Testis (tissue), 3 donors: ENCODE results near the gene KRT222. TPM values are rescaled to one million over a fixed set of nuclear protein-coding genes. Genes with fewer than 3 reads are reported as not detected.

Source experiments
- DNase-seq: peaks from one replicate; pipeline ENCODE4 v3.0.0-alpha.2; 2019
- H3K27ac ChIP-seq, 2 donors: fragments of 200-600 bp; sonication (generic); one replicate each; pipeline ENCODE4 v1.5.1; 2019
- H3K27me3 ChIP-seq: fragments of 200-600 bp; sonication (generic); one replicate; pipeline ENCODE4 v1.5.1; 2019
- H3K36me3 ChIP-seq: fragments of 200-600 bp; sonication (generic); one replicate; pipeline ENCODE4 v1.5.1; 2017; ENCODE audit warnings: low read depth; ENCODE audit errors: missing control alignments
- H3K4me1 ChIP-seq: fragments of 200-600 bp; sonication (generic); one replicate; pipeline ENCODE4 v1.5.1; 2019
- H3K4me3 ChIP-seq, 2 donors: fragments of 200-600 bp; sonication (generic); one replicate each; pipeline ENCODE4 v1.5.1; 2017 to 2019
- H3K9me3 ChIP-seq: fragments of 200-600 bp; sonication (generic); one replicate; pipeline ENCODE4 v1.5.1; 2017
- POLR2A ChIP-seq: fragments of 450-650 bp; IDR thresholded peaks from one replicate; pipeline ENCODE4 v1.6.1; 2017; ENCODE audit warnings: antibody characterized with exemption, mild to moderate bottlenecking, moderate library complexity
- WGBS, 2 donors: methylation state at CpG; one replicate each; pipeline ENCODE4 v1.1.5; 2018; 5-methylcytosine and 5-hydroxymethylcytosine counted together
- intact Hi-C: fragments of 100-400 bp; cut with DNase I; formaldehyde crosslinking; loops from one replicate; pipeline ENCODE4 v1.15.1; 2023; ENCODE audit warnings: low total_unique reads
- polyA plus RNA-seq: library from polyadenylated mRNA; stranded (reverse); fragments of 350-450 nt; fragmentation: Illumina TruSeq; extraction: RNeasy Lipid Tissue Mini Kit (QIAGEN cat#74804); gene quantifications from one replicate; pipeline ENCODE4 v1.2.3, GENCODE V29; 2014; ENCODE audit warnings: low read depth, low replicate concordance; ENCODE audit not compliant: insufficient read depth
- total RNA-seq, 2 donors: library from RNA; depleted of rRNA; stranded (reverse); fragments of >200 nt; gene quantifications; one replicate each; pipeline ENCODE4 v1.2.3, GENCODE V29; 2016
- TF ChIP-seq, protein P1 (sequence below), 3 experiments: fragments of 450-650 bp in 2 of 3; fragments of 200-600 bp in 1 of 3; sonication (generic) in 1 of 3; IDR thresholded peaks; one replicate each; pipeline ENCODE4 v1.5.1; 2016 to 2019; ENCODE audit warnings: antibody characterized with exemption in 3 of 3, mild to moderate bottlenecking in 2 of 3, moderate library complexity in 1 of 3

Gene KRT222
- total and polyA plus RNA-seq, 3 donors from 2014 or later: 1.0 to 3.1 (median 1.2) TPM

DNA sequence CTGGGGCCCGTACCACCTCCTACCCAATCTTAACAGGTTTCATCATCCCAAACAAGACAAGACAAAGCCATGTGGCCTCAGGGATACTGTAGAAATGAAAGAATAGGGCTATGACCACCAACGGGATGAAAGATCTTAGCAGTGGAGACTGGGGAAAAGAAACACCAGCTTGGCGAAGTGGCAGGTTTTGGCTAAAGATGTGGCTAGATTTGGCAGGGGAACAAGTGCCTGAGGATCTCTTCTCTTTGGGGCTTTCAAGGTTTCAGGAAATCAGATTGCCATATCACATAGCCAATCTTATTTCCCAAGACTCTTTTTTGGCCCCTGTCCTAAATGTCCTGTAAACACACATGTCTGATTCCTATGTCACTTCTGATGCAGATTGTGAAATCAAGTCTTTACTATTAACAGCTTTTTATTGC is 31.7 kb upstream of the KRT222 start:
- TF ChIP-seq, protein P1, sequence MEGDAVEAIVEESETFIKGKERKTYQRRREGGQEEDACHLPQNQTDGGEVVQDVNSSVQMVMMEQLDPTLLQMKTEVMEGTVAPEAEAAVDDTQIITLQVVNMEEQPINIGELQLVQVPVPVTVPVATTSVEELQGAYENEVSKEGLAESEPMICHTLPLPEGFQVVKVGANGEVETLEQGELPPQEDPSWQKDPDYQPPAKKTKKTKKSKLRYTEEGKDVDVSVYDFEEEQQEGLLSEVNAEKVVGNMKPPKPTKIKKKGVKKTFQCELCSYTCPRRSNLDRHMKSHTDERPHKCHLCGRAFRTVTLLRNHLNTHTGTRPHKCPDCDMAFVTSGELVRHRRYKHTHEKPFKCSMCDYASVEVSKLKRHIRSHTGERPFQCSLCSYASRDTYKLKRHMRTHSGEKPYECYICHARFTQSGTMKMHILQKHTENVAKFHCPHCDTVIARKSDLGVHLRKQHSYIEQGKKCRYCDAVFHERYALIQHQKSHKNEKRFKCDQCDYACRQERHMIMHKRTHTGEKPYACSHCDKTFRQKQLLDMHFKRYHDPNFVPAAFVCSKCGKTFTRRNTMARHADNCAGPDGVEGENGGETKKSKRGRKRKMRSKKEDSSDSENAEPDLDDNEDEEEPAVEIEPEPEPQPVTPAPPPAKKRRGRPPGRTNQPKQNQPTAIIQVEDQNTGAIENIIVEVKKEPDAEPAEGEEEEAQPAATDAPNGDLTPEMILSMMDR (IDR thresholded peaks at IDR 0.05): no peak
- no peak for TF ChIP-seq POLR2A
- no peaks in the 10 kb centered on the region for H3K27me3 ChIP-seq
- intact Hi-C loops: no loop called here
- no peak overlapping the region for H3K4me3 ChIP-seq
- DNase-seq: no peak
- H3K27ac ChIP-seq: no peak overlapping the region
- no peaks in the 10 kb centered on the region for H3K36me3 ChIP-seq
- 79 to 89% methylated on average over 3 of the region's 3 CpGs for WGBS, 2 donors
- no peaks in the 10 kb centered on the region for H3K9me3 ChIP-seq
- no peaks in the 10 kb centered on the region for H3K4me1 ChIP-seq

DNA sequence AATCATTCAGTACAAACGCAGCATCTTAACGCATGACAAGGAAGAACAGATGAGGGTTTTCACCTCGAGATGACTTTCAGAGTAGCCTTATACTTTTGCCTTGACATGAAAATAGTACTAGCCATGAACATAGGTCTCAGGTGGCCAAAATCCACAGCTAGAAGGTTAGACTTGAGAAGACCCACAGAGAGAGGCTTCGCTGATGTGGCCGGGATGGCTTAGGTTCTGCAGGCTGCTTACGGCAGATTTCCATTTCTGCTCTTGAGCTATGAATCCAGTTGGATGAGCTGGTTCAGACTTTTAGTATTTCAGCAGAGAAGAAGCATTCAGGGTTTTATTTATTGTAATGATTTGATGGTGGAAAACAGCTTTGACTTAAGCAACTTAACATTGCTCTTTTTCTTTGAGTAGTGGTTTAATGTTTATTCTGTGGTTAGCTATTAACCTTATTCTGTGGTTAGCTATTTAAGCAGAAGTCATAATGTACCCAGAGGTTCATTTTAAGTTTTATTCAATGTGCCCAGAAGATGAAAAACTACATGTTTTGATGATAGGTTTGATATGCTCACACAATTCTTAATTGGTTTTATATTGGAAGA is 31.0 kb upstream of the KRT222 start:
- Histone ChIP-seq H3K4me3 (no peak overlapping the region), H3K36me3 (no peaks in the 10 kb centered on the region), H3K9me3 (no peaks in the 10 kb centered on the region), H3K27me3 (no peaks in the 10 kb centered on the region), H3K4me1 (no peaks in the 10 kb centered on the region), H3K27ac (no peak overlapping the region)
- WGBS, 2 donors: 94 to 96% methylated on average over 6 of the region's 6 CpGs
- TF ChIP-seq POLR2A: no peak
- TF ChIP-seq, protein P1 (IDR thresholded peaks at IDR 0.05): no peak
- intact Hi-C loops: no loop called here
- no peak for DNase-seq

DNA sequence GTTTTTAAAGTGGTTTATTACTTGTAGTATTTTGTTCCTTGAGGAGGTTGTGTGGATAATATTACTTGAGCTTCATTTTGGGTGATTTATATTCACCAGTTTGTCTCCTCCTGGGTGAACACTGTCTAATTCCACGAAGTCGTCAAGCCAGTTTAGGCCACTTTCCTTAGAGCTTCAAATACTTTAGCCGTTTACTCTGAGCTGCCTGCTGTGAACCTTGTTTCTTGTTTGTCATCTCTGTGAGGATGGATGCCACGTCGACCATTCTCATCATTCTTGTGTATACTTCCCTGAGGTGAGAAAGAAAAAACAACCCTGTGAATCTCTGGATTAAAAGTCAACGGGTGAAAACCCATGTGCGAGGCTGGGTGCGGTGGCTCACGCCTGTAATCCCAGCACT is 29.6 kb upstream of the KRT222 start:
- Histone ChIP-seq H3K27ac (no peak overlapping the region), H3K4me3 (no peak overlapping the region), H3K27me3 (no peaks in the 10 kb centered on the region), H3K36me3 (no peaks in the 10 kb centered on the region), H3K4me1 (no peaks in the 10 kb centered on the region), H3K9me3 (no peaks in the 10 kb centered on the region)
- no peak for DNase-seq
- intact Hi-C loops: no loop called here
- 81 to 83% methylated on average over 8 to 9 of the region's 9 CpGs for WGBS, 2 donors
- no peak for TF ChIP-seq POLR2A
- TF ChIP-seq, protein P1 (IDR thresholded peaks at IDR 0.05): no peak

DNA sequence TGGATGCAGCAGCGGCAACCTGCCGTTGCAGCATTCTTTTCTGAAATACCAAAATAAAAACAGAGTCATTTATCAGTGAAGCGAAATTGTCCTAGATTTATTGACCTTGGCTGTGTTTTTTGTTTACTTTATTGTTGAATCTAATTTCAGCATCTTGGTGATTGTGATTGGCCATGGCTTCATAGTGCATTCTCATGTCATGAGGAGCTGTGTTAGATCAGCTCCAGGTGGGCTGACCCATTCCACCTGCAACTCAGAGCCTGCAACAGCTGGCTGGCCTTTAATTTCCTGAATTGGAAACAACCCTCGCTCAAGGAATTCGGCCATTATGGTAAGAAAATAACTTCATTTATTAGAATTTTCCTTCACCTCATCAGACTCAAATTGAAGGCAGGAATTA is 22.1 kb upstream of the KRT222 start:
- intact Hi-C loops: no loop called here
- 75 to 76% methylated on average over 5 of the region's 5 CpGs for WGBS, 2 donors
- H3K27me3 ChIP-seq: no peaks in the 10 kb centered on the region
- H3K36me3 ChIP-seq: no peaks in the 10 kb centered on the region
- no peak for DNase-seq
- H3K4me3 ChIP-seq: no peak overlapping the region
- TF ChIP-seq, protein P1 (IDR thresholded peaks at IDR 0.05): no peak
- TF ChIP-seq POLR2A: no peak
- H3K9me3 ChIP-seq: no peaks in the 10 kb centered on the region
- H3K4me1 ChIP-seq: no peaks in the 10 kb centered on the region
- H3K27ac ChIP-seq: no peak overlapping the region

DNA sequence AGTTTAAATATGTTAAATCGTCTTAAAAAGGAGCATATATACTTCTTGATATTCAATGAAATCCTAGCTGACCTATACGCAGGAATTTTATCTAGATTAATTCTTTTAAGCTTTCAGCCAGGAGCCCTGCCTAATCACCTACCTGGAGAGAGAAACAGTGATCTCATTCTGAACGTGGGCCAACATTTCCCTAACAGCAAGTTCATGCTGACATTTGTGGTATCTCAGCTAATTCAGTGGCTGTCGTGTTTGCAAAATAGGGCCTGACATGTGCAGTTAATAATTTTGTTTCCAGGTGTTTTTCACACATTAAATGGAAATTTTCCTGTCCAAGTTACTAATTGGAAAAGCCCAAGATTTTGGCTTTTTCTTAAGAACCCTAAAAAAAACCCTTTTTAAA is 21.2 kb upstream of the KRT222 start:
- intact Hi-C loops: no loop called here
- no peaks in the 10 kb centered on the region for H3K36me3 ChIP-seq
- no peak for TF ChIP-seq POLR2A
- TF ChIP-seq, protein P1 (IDR thresholded peaks at IDR 0.05): no peak
- H3K4me1 ChIP-seq: no peaks in the 10 kb centered on the region
- WGBS, 2 donors: 70 to 72% methylated on average over 4 of the region's 4 CpGs
- no peaks in the 10 kb centered on the region for H3K27me3 ChIP-seq
- DNase-seq: no peak
- H3K9me3 ChIP-seq: no peaks in the 10 kb centered on the region
- no peak overlapping the region for H3K4me3 ChIP-seq
- no peak overlapping the region for H3K27ac ChIP-seq
